Activated CD4-positive, alpha-beta T cell treated with anti-CD3 and anti-CD28 coated beads, Interleukin-2, amount 10 ng/mL, durations not matched to agents 7 days and 5 days (primary cell): Measurements from ENCODE around the gene HYI. TPM values are rescaled to one million over a fixed set of nuclear protein-coding genes. Genes with fewer than 3 reads are reported as not detected.
A peak's percentile ranks its signal among the peaks of the same experiment; 100 is the strongest.

ENCODE experiments used
- CTCF ChIA-PET: fragments of 350-600 bp; sonication (Branson Sonifier 250); formaldehyde crosslinking; loops from one replicate; lab custom pipeline; 2021; ENCODE audit warnings: antibody characterized with exemption; lab: Charles Lee
- POLR2A ChIA-PET: fragments of 350-600 bp; sonication (Branson Sonifier 250); formaldehyde crosslinking; loops from one replicate; lab custom pipeline; 2021; ENCODE audit warnings: antibody characterized with exemption; lab: Charles Lee
- DNase-seq: peaks from one replicate; pipeline ENCODE4 v3.0.0-alpha.2; 2020
- H3K27ac Mint-ChIP-seq: one replicate; pipeline ENCODE4 v1.8.0; 2021; ENCODE audit warnings: mild to moderate bottlenecking, moderate library complexity, mixed read lengths
- H3K27me3 Mint-ChIP-seq: one replicate; pipeline ENCODE4 v1.8.0; 2021; ENCODE audit warnings: mixed read lengths
- H3K36me3 Mint-ChIP-seq: one replicate; pipeline ENCODE4 v1.8.0; 2021; ENCODE audit warnings: low read depth, mixed read lengths
- H3K4me1 Mint-ChIP-seq: one replicate; pipeline ENCODE4 v1.8.0; 2021; ENCODE audit warnings: mixed read lengths
- H3K4me3 Mint-ChIP-seq: one replicate; pipeline ENCODE4 v1.8.0; 2021; ENCODE audit warnings: mild to moderate bottlenecking, moderate library complexity, mixed read lengths
- H3K9me3 Mint-ChIP-seq: one replicate; pipeline ENCODE4 v1.8.0; 2021; ENCODE audit warnings: mixed read lengths
- total RNA-seq, 2 experiments: library from RNA; stranded (reverse); gene quantifications; one replicate each; pipeline ENCODE4 v1.2.3, GENCODE V29; 2021

HYI gene
- total RNA-seq, 2 experiments from 2014 or later: 20.6 to 25.8 TPM

GRCh38 chr1:43455213-43455889, 1.6 kb upstream of the HYI start:
- POLR2A ChIA-PET: no interaction called here
- Mint-ChIP-seq H3K36me3 (peaks cover 13% of the 10 kb centered on the region), H3K27ac (no peak overlapping the region), H3K4me1 (peaks cover 22% of the 10 kb centered on the region), H3K27me3 (peaks cover 46% of the 10 kb centered on the region), H3K4me3 (no peak overlapping the region), H3K9me3 (peaks cover 2% of the 10 kb centered on the region)
- DNase-seq: no peak
- CTCF ChIA-PET: interaction anchor here (1.0 to 1.4 kb wide), 2 partner anchors 12 to 30 kb away, joined by 3 to 5 read pairs; no protein-coding TSS in a partner anchor

- Mint-ChIP-seq H3K27ac (peak overlapping the region; percentile 89), H3K9me3 (peaks cover 2% of the 10 kb centered on the region), H3K4me3 (peak overlapping the region; percentile 81), H3K4me1 (peaks cover 22% of the 10 kb centered on the region), H3K36me3 (peaks cover 17% of the 10 kb centered on the region), H3K27me3 (peaks cover 41% of the 10 kb centered on the region)
- ChIA-PET POLR2A (interaction anchor here (1.1 kb wide), 1 partner anchor 70 kb away, joined by 3 read pairs; no protein-coding TSS in a partner anchor), CTCF (interaction anchor here (0.7 to 1.4 kb wide), 8 partner anchors 10 to 29 kb away, joined by 3 to 6 read pairs (median 3); no protein-coding TSS in a partner anchor)
- DNase-seq: peak; percentile 72
Observed at GRCh38 chr1:43454270-43455011, 710 bp upstream of the HYI start.

GRCh38 chr1:43452789-43453441, 816 bp downstream of the HYI start:
- H3K4me1 Mint-ChIP-seq: peaks cover 22% of the 10 kb centered on the region
- H3K4me3 Mint-ChIP-seq: peak overlapping the region; percentile 63
- POLR2A ChIA-PET: no interaction called here
- H3K27ac Mint-ChIP-seq: peak overlapping the region; percentile 65
- H3K27me3 Mint-ChIP-seq: peaks cover 25% of the 10 kb centered on the region
- peaks cover 2% of the 10 kb centered on the region for H3K9me3 Mint-ChIP-seq
- H3K36me3 Mint-ChIP-seq: peaks cover 25% of the 10 kb centered on the region
- no peak for DNase-seq
- CTCF ChIA-PET: interaction anchor here (1.1 to 1.3 kb wide), 3 partner anchors 11 to 15 kb away, joined by 3 to 4 read pairs (median 3); no protein-coding TSS in a partner anchor

GRCh38 chr1:43451701-43452532, 1.8 kb downstream of the HYI start:
- Mint-ChIP-seq H3K27ac (peak overlapping the region; percentile 65), H3K27me3 (peaks cover 18% of the 10 kb centered on the region), H3K4me1 (peaks cover 22% of the 10 kb centered on the region), H3K36me3 (peaks cover 33% of the 10 kb centered on the region), H3K4me3 (peak overlapping the region; percentile 34), H3K9me3 (peaks cover 2% of the 10 kb centered on the region)
- CTCF ChIA-PET: interaction anchor here (0.9 to 1.3 kb wide), 3 partner anchors 9 to 14 kb away, joined by 3 to 4 read pairs (median 3); no protein-coding TSS in a partner anchor
- POLR2A ChIA-PET: no interaction called here
- DNase-seq: no peak

- no peak for DNase-seq
- Mint-ChIP-seq H3K9me3 (peaks cover 2% of the 10 kb centered on the region), H3K36me3 (peaks cover 35% of the 10 kb centered on the region), H3K27ac (no peak overlapping the region), H3K4me3 (no peak overlapping the region), H3K4me1 (peaks cover 22% of the 10 kb centered on the region), H3K27me3 (peaks cover 13% of the 10 kb centered on the region)
- POLR2A ChIA-PET: no interaction called here
- CTCF ChIA-PET: interaction anchor here (0.9 kb wide), 1 partner anchor 10 kb away, joined by 3 read pairs; no protein-coding TSS in a partner anchor
Observed at GRCh38 chr1:43451157-43451591, 2.6 kb downstream of the HYI start.

GRCh38 chr1:43450251-43450941, 3.3 kb downstream of the HYI start:
- Mint-ChIP-seq H3K4me3 (no peak overlapping the region), H3K36me3 (peaks cover 39% of the 10 kb centered on the region), H3K4me1 (peaks cover 19% of the 10 kb centered on the region), H3K27me3 (peaks cover 7% of the 10 kb centered on the region), H3K9me3 (peaks cover 2% of the 10 kb centered on the region), H3K27ac (no peak overlapping the region)
- ChIA-PET CTCF (no interaction called here), POLR2A (no interaction called here)
- DNase-seq: no peak

GRCh38 chr1:43449708-43450069, 4.0 kb downstream of the HYI start:
- peaks cover 2% of the 10 kb centered on the region for H3K9me3 Mint-ChIP-seq
- no peak for DNase-seq
- ChIA-PET CTCF (interaction anchor here (0.5 kb wide), 1 partner anchor 12 kb away, joined by 3 read pairs; no protein-coding TSS in a partner anchor), POLR2A (no interaction called here)
- H3K27ac Mint-ChIP-seq: no peak overlapping the region
- H3K36me3 Mint-ChIP-seq: peaks cover 43% of the 10 kb centered on the region
- H3K4me1 Mint-ChIP-seq: peaks cover 17% of the 10 kb centered on the region
- H3K27me3 Mint-ChIP-seq: peaks cover 3% of the 10 kb centered on the region
- no peak overlapping the region for H3K4me3 Mint-ChIP-seq

GRCh38 chr1:43448955-43449707, 4.6 kb downstream of the HYI start:
- Mint-ChIP-seq H3K9me3 (no peaks in the 10 kb centered on the region), H3K27me3 (no peaks in the 10 kb centered on the region), H3K4me1 (peaks cover 12% of the 10 kb centered on the region), H3K4me3 (no peak overlapping the region), H3K27ac (peak overlapping the region; percentile 12), H3K36me3 (peaks cover 45% of the 10 kb centered on the region)
- ChIA-PET POLR2A (no interaction called here), CTCF (interaction anchor here (0.5 to 1.8 kb wide), 4 partner anchors 9 to 57 kb away, joined by 3 to 6 read pairs (median 4); no protein-coding TSS in a partner anchor)
- no peak for DNase-seq

GRCh38 chr1:43447891-43448708, 5.6 kb downstream of the HYI start:
- Mint-ChIP-seq H3K36me3 (peaks cover 47% of the 10 kb centered on the region), H3K4me1 (peaks cover 8% of the 10 kb centered on the region), H3K9me3 (no peaks in the 10 kb centered on the region), H3K27me3 (no peaks in the 10 kb centered on the region), H3K27ac (no peak overlapping the region), H3K4me3 (no peak overlapping the region)
- CTCF ChIA-PET: interaction anchor here (0.6 to 1.8 kb wide), 4 partner anchors 8 to 262 kb away, joined by 3 to 6 read pairs (median 4); no protein-coding TSS in a partner anchor
- DNase-seq: no peak
- POLR2A ChIA-PET: no interaction called here
